Fibroblast of skin of scalp (primary cell): ENCODE results near the gene CHRM4.
A peak's percentile ranks its signal among the peaks of the same experiment; 100 is the strongest.

Source experiments
- DNase-seq: peaks from one replicate; pipeline ENCODE4 v3.0.0-alpha.2; 2013

Gene CHRM4

DNA sequence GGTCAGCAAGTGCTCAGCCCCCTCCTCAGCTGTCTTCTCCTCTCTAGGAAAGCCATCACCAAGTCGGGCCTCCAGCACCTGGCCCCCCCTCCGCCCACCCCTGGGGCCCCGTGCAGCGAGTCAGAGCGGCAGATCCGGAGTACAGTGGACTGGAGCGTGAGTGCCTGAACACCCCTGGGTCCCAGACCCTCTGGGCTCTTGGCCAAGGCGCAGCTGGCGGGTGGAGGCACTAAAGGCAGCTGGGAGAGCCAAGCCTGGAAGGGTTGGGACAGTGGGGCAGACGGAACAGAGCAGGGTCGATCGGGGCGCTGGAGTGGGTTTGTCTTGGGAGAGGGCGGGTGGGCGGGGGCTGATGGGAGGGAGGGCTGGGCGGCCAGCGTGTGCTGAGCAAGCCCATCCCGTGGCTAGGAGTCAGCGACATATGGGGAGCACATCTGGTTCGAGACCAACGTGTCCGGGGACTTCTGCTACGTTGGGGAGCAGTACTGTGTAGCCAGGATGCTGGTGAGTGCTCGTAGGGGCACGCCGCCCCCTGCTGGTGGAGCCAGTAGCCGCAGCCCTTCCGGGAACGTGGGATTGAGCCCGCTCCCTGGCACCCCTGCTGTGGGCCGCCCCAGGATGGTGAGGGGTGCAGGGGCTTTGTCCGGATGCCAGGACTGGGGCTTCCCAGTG lies 24.2 kb downstream of the CHRM4 start:
- peak; percentile 51 for DNase-seq

DNA sequence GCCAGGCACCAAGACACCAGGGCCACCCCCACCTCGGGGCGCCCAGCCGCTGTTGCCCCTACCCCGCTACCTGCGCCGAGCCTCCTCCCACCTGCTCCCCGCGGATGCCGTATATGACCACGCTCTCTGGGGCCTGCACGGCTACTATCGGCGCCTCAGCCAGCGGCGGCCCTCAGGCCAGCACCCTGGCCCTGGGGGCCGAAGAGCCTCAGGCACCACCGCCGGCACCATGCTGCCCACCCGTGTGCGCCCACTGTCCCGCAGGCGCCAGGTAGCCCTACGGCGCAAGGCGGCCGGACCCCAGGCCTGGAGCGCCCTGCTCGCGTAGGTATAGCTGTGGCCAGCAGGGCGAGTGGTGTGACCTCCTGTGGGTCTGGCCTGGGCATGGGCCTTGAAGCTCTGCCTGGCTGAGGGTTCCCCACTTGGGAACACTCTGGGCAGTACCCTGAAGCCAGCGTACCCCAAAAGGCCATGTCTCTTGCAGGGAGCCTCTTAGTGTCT lies 24.9 kb downstream of the CHRM4 start:
- DNase-seq, result no peak

DNA sequence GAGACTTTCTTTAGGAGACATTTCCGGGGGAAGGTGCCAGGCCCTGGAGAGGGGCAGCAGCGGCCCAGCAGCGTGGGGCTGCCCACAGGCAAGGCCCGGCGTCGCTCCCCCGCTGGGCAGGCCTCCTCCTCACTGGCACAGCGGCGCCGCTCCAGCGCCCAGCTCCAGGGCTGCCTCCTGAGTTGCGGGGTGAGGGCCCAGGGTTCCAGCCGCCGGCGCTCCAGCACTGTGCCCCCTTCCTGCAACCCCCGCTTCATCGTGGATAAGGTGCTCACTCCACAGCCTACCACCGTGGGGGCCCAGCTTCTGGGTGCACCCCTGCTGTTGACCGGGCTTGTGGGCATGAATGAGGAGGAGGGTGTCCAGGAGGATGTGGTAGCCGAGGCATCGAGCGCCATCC lies 25.3 kb downstream of the CHRM4 start:
- no peak for DNase-seq

DNA sequence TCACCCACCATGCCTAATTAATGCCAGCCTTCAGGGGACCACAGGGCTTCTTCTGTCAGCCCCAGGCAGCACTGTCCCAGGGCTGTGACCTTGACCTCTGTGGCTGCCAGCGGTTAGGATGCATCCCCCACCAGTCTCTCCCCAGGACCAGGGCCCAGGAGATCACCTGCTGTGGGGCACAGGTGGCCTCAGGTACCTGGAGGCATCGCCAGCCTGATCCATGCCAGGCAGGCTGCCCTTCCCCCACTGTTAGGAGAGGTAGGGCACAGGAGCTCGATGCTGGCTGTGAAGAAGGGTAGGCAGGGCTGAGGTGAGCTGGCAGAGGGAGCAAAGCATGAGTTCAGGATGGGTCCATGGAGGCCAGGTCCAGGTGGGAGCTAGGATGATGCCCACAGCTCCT lies 26.8 kb downstream of the CHRM4 start:
- no peak for DNase-seq

DNA sequence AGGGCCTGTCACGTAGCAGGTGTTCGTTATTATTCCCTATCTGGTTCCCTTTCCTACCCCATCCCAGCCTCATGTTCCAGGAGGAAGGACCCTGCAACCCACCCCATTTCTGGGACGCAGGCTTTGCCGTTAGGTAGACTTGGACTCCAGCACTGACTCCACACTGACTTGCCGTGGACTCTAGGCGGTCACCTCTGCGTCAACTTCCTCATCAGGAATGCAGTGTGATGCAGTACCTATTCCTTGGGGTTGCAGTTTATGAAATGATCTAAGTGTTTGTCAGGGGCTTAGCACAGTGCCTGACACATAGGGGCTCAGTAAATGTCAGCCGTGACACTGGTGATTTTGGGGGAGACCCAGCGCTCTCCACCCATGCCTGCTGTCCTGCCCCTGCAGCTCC lies 27.5 kb downstream of the CHRM4 start:
- no peak for DNase-seq

DNA sequence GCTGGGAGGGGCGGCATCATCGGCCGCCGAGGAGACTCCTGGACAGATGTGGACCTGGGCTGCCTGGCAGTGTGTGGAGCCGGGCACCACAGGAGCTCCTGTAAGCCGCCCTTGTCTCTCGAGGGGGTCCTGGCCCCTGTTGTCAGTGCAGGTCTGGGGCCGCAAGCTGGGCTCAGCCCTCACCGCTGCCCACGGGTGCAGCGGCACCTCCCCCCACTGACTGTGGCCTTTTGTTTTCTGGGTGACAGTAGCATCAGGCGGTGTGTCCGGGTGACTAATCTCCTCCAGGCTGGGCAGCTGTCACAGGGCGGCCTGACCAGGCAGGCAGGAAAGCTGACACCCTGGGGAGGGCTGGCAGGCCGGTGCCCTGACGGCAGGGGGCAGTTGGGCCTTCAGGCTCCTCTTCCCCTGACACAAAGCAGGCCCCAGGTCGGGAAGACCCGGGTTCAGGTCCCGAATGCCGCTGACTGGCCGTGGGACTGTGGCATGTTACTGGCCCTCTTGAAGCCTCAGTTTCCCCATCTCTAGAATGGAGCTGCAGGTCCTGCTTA lies 28.0 kb downstream of the CHRM4 start:
- no peak for DNase-seq

DNA sequence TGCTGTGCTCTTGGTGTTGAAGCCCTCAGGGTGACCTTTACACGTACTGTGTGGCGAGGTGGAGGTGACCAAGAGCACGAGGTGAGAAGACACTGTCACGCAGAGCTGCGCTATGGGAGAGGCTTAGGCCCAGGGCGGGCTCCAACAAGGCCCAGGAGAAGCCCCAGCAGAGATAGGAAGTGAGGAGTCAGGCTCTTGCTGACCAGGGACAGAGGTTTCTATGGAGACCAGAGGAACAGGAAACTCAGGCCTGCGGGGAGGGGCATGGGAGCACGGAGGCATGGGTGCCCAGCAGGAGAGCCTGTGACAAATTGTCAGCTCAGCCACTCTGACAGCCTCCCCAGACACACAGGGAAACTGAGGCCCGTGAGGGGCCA lies 28.6 kb downstream of the CHRM4 start:
- DNase-seq, result peak; percentile 47

DNA sequence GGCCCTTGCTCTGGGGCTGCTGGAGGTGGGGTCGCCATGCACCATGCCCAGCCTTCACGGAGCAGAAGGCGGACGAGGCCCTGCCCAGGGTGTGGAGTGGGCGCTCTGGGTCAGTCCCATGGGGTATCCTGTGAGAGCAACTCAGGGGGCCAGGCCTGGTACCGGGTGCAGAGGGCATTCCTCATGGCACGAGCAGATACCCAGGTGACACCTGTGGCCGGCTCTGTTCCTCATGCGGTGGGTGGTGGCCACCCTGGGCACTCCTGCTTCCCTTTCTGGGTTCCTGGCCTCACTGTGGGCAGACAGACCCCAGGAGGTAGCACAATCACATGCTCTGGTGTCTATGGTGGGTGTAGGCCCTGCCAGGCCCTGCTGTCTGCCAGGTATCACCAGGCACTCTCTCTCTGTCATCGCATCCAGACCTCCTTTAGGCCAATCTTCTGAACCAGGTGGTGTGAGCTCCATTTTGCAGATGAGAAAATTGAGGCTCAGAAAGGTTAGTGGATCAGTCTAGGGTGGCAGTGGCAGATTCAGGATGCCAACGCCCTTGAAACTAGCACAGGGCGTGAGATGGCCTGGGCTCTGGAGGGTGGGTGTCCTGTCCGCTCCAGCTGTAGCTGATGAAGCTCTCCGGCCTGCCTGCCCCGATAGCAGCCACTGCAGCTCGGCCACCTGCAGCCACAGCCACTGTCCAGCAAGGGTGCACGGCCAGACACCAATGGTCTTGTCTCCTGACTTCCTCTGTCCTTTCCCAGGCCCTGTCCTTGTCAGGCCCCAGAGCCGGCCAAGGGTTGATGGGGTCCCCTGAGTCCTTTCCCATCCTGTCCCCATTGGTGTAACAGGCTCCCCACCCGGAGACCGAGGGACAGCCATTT lies 29.2 kb downstream of the CHRM4 start:
- no peak for DNase-seq

DNA sequence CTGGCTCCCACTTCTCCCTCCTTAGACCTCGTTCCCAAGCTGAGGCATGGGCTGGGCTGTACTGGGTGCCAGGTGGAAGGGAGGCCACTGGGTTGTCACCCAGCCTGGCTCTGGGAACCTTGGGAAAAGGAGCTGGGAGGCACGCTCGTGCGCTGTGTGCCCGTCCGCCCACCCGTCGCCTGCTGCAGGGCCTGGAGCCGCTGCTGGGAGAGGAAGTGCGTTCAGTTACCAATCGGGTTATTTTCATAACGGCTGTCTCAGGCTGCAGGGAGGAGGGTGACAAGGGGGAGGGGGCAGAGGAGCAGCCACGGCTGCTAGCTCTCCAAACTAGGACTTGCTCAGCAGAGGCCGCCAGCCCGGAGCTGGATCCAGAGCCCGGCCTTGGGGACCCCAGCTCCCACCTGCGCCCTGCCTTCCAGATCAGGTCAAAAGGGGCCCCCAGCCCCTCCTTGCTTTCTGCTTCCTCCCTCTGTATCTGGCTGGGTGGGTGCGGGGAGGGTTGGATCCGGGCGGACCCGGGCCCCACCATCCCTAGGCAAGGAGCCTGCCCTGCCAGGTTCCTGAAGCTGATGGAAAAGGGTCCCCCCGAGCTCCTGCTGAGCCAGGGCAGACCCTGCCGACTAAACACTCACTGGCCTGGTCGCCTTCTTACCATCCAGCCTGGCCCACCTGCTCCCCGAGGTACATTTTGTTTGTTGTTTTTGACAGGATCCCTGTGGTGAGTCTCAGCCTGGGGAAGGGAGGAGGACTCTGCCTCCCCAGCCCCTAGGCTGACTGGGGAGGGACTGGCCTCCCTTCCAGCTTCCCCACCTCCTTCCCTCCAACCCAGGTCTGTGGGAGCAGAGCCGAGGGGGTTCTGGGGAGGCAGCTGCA lies 30.1 kb downstream of the CHRM4 start:
- peak; percentile 70 for DNase-seq

DNA sequence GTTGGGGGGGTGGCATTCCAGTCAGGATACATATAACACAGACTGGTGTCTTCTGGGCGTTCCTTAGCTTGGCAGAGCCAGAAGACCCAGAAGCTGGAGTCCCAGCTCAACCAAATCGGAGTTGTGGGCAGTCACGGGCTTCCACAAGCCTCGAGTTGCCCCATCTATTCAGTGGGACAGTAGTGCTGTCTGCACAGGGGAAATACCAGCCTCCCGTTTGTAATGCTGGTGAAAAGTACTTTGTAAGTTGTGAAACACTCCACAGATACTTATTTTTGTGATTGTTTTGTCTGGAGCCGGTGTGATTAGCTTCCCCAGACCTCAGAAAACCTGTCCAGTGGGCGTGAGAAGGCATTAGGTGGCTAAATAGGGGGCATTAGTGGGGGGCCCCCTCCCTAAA lies 30.7 kb downstream of the CHRM4 start:
- DNase-seq, result no peak

DNA sequence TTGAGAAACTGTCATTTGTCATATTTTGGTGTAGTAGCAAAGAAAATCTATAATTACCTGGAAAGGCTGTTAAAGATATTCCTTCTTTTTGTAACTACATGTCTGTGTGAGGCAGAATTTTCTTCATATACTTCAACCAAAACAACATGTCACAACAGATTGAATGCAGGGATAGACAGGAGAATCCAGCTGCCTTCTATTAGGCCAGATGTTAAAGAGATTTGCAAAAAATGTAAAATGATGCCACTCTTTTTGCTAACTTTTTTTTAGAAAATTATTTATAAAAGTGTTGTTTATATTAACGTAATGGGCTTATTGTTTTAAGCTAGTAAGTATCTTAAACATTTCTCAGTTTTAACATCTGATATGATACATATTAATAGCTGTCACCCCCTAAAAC lies 31.6 kb downstream of the CHRM4 start:
- no peak for DNase-seq

DNA sequence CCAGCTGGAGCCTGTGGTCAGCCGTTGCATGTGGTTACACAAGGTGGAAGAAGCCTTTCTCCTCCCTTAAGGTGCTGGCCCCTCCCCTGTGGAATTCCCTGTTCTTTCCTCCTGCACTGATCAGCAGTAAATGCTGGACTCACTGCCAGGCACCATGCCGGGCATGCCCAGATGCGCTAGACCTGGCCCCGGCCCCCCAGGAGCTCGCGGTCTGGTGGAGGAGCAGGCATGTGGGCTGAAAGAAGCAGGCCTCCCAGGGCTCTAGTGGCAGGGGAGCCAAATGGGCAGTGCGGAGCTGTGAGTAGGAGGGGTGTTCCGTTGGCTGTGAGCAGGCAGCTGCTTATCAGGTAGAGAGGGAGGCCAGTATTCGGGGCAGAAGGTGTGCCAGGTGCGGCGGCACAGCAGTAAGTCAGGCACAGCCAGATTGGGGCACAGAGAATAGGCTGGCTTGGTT lies 34.1 kb downstream of the CHRM4 start:
- DNase-seq, result no peak

DNA sequence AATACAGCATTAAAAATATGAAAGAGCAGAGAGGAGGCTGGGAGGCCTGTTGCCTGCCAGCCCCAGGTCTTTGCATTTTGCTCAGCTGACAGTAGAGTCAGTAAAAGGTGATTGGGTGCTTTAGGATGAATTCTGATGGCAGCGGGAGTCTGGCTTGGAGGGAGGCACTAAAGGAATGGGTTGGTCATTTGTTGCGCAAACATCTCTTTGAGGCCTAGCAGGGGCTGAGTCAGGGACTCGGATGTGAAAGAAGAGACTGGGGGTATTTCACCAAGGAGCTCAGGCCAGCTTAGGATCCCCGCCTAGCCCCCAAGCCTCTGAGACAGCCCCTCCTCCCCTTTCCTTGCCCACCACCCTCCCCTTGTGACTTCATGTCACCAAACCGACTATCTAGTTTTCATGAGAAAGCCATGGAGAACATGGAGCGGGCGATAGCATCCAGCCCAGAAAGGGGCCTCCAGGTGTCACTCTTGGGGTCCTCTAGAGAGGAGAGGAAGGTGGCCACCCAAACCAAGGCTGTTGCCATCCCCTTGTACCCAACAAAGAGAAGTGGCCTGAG lies 34.6 kb downstream of the CHRM4 start:
- DNase-seq, result peak; percentile 58

DNA sequence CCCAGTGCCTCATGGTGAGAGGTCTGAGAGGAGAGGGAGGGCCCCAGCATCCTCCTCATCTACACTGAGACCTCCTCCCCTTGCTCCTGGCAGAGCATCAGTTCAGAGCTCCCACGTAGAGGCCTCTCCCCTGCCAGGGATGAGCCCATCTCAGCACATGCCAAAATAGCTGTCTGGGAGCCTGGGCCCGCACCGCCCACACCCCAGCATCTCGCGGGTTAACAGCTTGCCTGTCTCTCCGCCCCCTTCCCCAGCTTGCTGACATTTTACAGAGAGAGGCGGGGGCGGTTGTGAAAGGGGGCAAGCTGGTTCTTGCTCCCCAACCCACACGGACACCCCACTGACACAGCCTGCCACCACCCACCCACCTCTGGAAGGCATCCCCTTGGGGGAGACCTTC lies 37.9 kb downstream of the CHRM4 start:
- DNase-seq, result no peak

DNA sequence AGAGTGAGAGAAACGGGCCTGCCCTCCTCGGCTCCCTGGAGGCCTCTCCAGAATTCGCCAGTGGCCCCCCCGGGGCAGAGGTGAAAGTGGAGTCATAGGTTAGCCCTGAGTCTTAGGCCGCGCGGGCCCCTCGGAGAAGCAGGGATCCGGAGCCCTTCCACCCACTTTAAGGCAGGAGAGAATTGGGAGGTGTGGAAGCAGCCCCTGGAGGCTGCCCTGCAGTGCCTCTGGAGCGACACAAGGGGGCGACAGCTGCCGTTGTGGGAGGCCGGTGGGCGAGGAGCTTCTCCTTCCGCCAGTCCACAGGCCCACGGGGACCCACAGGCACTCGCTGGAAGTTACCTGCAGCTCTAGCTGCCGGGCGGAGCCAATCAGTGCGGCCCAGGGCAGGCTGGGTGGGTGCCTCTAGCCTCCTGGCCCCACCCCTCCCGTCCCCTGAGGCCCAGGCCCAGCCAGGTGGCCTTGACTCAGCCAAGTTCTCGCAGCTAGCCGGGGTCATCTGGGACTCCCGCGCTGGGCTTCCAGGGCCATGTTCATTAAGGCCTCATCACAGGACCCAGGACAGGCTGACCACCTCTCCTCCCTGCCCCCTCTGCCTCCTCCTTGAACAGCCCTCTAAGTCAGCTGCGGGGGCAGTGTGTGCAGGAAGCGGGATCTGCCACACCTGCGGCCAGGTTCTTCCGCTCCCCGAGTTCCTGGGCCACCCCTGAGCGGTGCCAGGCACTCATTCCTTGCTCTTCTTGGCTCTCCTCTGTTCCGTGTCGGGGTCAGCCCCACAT lies 39.3 kb downstream of the CHRM4 start:
- DNase-seq, result peak; percentile 38

DNA sequence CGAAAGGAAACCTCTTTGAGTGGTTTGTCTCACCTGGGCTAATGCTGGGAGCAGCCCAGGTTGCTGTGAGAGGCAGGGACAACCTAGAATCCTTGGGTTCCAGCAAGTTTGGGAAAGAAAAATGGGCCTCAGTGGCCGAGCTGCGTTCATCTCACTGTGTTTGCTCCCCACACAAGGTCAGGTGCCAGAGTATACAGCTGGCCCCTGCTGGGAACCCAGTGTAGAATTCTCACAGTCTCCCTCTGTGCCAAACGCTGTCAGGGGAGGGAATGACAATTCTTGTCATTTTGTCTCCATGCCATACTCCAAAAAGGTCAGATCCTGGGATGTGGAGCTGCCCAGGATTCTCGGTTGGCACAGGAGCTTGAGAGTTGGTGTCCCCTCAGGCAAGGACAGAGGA lies 40.0 kb downstream of the CHRM4 start:
- no peak for DNase-seq

DNA sequence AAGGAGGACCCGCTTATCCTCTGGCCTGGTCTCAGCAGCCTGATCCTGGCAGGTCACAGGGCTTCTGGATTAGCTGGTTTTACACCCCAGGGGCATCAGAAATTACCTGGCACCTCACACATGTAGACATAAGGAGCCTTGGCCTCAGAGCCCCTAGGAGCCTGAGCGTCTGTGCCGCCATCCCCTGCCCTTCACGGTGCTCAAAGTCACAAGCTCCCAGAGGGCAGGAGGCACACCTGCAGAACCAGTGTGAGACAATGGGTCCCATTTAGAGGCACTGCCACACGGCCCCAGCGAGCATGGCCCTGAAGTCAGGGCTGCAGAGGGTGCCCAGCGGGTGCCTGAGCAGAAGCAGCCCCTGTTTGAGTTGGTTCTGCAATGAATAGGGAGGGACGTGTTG lies 40.4 kb downstream of the CHRM4 start:
- no peak for DNase-seq

DNA sequence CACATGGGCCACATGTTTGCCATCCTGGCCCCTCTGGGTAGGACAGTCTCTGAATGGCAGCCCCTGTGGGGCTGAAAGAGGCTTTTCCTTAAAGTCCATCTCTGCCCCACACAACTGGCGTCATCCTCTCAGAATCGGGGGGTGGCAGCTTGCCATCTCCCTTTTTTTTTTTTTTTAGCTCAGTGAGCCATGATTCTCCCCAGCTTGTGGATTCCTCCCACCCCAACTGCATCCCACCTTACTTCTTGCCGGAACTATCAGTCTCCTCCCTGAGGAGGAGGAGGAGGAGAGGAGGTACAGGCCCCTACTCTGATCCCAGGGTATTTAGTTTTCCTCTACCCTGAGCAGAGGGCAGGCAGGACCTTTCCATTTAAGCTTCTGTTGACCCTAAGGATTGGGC lies 40.9 kb downstream of the CHRM4 start:
- no peak for DNase-seq

DNA sequence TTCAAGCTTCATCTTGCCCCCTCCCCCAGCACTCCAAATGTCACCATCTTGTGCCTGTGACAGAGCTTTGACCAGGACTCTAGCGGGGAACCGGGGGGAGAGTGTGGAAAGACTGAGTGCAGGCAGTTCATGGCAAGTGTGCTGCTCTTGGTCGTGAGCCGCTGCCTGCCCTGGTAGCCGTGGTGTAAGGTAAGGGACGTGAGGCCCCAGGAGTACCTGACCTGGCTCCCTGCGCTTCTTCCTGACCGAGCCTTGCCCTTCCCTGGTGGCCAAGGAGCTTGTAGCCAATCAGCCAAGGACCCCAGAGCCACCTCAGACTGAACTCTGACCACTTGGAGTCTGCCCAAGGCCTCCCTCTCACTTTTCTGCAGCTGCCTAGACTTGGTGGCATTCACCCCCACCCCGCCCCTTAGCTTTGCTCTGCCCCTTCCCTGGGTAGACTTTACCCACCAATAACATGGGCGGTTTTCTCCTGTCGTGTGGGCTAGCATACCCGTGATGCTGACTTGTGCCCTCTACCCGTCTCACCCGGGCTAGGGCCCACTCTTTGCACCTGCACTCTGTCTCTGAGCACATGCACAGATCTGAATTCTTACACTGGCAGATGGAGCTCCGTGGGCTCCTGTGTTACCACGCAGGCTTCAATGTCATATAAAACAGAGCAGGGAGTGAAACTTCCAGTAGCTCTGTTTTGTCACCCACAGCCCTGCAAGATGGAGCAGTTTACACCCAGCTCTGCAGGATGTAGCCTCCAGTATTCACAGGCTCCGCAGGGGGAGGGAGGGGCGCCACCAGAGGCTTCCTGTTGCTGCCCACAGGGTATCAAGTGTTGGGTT lies 42.8 kb downstream of the CHRM4 start:
- DNase-seq, result no peak

DNA sequence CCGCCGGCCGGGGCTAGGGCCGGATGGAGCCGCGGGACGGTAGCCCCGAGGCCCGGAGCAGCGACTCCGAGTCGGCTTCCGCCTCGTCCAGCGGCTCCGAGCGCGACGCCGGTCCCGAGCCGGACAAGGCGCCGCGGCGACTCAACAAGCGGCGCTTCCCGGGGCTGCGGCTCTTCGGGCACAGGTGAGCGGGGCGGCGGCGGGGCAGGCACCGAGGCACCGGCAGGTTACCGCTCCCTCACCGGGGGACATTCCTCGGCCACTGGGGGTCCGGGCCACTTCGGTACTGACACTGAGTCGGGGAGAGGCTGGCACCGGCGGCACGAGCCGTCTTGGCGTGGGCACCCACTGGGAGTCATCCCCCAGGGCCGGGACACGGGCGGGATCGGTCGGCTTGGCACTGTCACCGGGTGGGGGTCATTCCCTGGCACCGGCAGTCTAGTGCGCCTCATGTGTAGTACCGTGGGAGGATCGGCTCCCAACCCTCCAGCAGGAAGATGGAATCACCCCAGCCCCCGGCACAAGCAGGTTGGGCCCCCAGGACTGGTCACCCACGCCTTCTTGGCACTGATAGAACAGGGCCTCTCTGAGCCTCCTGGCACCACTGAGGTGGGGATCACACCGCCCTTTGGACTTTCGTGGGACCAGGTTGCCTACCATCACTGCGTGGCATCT lies 43.8 kb downstream of the CHRM4 start:
- no peak for DNase-seq
